Activated CD4-positive, alpha-beta T cell treated with anti-CD3 and anti-CD28 coated beads, Interleukin-2, amount 10 ng/mL, durations not matched to agents 24 days and 14 days (primary cell): ENCODE measurements around the gene SPSB1. TPM values are rescaled to one million over a fixed set of nuclear protein-coding genes. Genes with fewer than 3 reads are reported as not detected.

ENCODE experiments used
- DNase-seq: peaks from one replicate; pipeline ENCODE4 v3.0.0; 2022
- H3K27ac Mint-ChIP-seq: one replicate; pipeline ENCODE4 v1.8.0; 2022; ENCODE audit warnings: mild to moderate bottlenecking, mixed read lengths
- H3K27me3 Mint-ChIP-seq: one replicate; pipeline ENCODE4 v1.8.0; 2022; ENCODE audit warnings: mixed read lengths
- H3K36me3 Mint-ChIP-seq: one replicate; pipeline ENCODE4 v1.8.0; 2022; ENCODE audit warnings: low read depth, mild to moderate bottlenecking, mixed read lengths
- H3K4me1 Mint-ChIP-seq: one replicate; pipeline ENCODE4 v1.8.0; 2021; ENCODE audit warnings: mixed read lengths
- H3K4me3 Mint-ChIP-seq: one replicate; pipeline ENCODE4 v1.8.0; 2022; ENCODE audit warnings: mild to moderate bottlenecking, moderate library complexity, mixed read lengths
- H3K9me3 Mint-ChIP-seq: one replicate; pipeline ENCODE4 v1.8.0; 2021; ENCODE audit warnings: mixed read lengths
- intact Hi-C: fragments of 100-400 bp; cut with micrococcal nuclease; formaldehyde crosslinking; loops from one replicate; pipeline ENCODE4 v1.15.1; 2023
- total RNA-seq: library from RNA; stranded (reverse); gene quantifications from 2 replicates; pipeline ENCODE4 v1.2.3, GENCODE V29; 2022

Gene SPSB1
- total RNA-seq, 1 donor from 2014 or later, result 6.2 TPM

DNA sequence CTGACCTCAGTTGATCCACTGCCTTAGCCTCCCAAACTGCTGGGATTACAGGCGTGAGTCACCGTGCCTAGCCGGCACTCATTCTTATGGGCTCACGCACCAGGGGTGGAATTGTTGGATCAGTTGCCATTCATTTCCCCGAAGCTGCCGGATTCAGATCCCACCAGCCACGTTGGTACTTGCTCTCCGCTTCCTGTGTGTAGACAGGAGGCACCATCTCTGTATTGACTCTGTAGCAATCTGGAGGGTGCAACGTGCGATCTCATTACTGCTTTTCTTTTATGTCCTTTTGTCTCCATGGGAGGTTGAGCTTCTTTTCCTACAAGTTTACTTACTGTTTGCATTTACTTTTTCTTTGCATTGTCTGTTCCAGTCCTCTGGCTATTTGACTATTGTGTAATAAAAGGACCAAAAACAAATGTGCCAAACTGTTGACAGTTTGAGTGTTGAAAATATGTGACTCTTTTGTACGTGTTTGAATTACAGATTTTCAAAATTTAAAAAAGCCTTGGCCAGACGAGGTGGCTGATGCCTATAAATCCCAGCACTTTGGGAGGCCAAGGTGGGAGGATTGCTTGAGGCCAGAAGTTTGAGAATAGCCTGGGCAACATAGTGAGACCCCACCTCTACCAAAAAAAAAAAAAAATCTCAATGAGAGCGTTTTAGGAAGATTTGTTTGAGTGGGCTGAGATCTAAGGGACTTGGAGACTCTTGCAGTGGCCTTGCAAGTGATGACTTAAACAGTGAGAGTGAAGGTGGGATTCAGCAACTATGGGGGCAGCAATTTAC is 39.1 kb downstream of the SPSB1 start:
- Mint-ChIP-seq H3K27me3 (no peaks in the 10 kb centered on the region), H3K27ac (no peak overlapping the region)
- intact Hi-C loops, result no loop called here

DNA sequence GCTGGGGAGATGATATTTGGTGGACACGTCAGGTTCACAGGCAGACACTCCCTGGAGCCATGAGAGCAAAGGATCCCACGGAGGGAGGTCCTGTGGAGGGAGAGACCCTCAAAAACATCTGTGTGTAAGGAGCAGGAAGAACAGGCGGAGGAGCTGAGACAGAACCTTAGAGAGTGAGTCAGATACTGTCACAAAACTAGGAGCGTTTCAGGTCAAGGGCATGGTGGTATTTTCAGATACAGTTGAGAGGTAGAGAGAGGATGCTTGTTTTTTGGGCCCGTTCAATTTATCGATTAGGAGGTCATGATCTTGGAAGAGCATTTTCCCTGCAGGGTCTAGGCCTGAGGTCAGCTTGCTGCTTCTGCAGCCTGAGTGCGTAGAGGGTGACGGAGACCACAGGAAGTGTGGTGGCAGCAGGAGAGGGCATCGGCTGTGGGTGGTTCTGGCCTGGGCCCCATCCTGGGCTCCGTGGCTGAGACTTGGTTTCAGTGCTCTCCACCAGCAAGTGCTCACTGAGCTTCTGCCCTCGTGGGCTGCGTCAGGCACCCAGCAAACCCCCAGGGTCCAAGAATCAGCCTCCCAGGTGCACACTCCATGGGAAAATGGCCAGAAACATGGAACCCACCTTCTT is 39.9 kb downstream of the SPSB1 start:
- Mint-ChIP-seq H3K27me3 (no peaks in the 10 kb centered on the region), H3K4me1 (peaks cover 10% of the 10 kb centered on the region), H3K27ac (peak overlapping the region; percentile 15), H3K9me3 (no peaks in the 10 kb centered on the region), H3K4me3 (no peak overlapping the region), H3K36me3 (peaks cover 2% of the 10 kb centered on the region)
- DNase-seq, result no peak
- intact Hi-C loops, result no loop called here

More for the DNA sequence above, 39.1 kb downstream of the SPSB1 start:
- DNase-seq, result no peak
- Mint-ChIP-seq H3K4me3 (no peak overlapping the region), H3K9me3 (no peaks in the 10 kb centered on the region), H3K36me3 (peaks cover 2% of the 10 kb centered on the region), H3K4me1 (peaks cover 10% of the 10 kb centered on the region)

- H3K4me1 Mint-ChIP-seq, result no peaks in the 10 kb centered on the region
- peaks cover 6% of the 10 kb centered on the region for H3K36me3 Mint-ChIP-seq
- H3K27ac Mint-ChIP-seq, result no peak overlapping the region
- H3K4me3 Mint-ChIP-seq, result no peak overlapping the region
- DNase-seq, result no peak
- H3K9me3 Mint-ChIP-seq, result no peaks in the 10 kb centered on the region
- intact Hi-C loops, result no loop called here
- H3K27me3 Mint-ChIP-seq, result no peaks in the 10 kb centered on the region
Observed at GRCh38 chr1:9338397-9339246, 45.9 kb downstream of the SPSB1 start.

DNA sequence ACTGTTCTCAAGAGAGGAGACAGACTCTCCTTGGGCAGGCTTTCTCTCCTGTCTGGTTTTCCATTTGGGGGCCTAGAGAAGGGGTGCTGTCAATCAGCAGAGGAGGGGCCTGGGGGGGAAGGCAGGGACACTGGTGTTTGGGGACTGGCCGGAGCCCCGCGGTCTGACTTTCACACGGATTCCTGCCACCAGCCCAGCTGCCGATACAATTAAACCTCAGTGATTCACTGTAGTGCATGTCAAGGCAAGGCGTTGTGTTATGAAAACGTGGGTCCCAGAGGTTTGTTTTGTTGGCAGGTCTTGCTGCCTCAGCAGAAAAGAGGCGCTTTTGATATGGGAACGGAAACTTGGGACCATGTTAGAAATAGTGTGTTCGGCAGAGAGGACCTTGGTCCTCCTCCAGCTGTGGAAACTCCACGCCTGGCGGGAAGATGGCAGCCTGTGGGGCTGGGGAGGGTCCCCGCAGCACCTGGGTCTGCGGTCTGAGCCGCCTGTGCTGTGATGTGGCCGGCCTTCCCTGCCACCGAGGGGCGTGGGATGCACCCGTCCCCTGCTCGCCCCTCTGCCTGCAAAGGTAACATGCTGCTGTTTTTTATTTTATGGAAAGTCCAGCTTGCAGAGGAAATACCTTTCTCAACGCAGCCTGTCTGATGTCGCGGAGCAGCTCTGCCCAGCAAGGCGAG is 47.6 kb downstream of the SPSB1 start:
- Mint-ChIP-seq H3K36me3 (peaks cover 6% of the 10 kb centered on the region), H3K4me3 (no peak overlapping the region), H3K4me1 (no peaks in the 10 kb centered on the region), H3K27me3 (no peaks in the 10 kb centered on the region), H3K27ac (no peak overlapping the region), H3K9me3 (no peaks in the 10 kb centered on the region)
- intact Hi-C loops, result no loop called here
- DNase-seq, result no peak

- H3K27ac Mint-ChIP-seq, result no peak overlapping the region
- H3K27me3 Mint-ChIP-seq, result no peaks in the 10 kb centered on the region
- intact Hi-C loops, result no loop called here
- no peak for DNase-seq
- H3K9me3 Mint-ChIP-seq, result no peaks in the 10 kb centered on the region
- no peak overlapping the region for H3K4me3 Mint-ChIP-seq
- peaks cover 5% of the 10 kb centered on the region for H3K36me3 Mint-ChIP-seq
- H3K4me1 Mint-ChIP-seq, result no peaks in the 10 kb centered on the region
Observed at GRCh38 chr1:9340864-9341263, 48.2 kb downstream of the SPSB1 start.

- no peak overlapping the region for H3K27ac Mint-ChIP-seq
- peaks cover 3% of the 10 kb centered on the region for H3K36me3 Mint-ChIP-seq
- DNase-seq, result no peak
- no peaks in the 10 kb centered on the region for H3K9me3 Mint-ChIP-seq
- no peak overlapping the region for H3K4me3 Mint-ChIP-seq
- H3K4me1 Mint-ChIP-seq, result no peaks in the 10 kb centered on the region
- intact Hi-C loops, result no loop called here
- H3K27me3 Mint-ChIP-seq, result no peaks in the 10 kb centered on the region
Observed at GRCh38 chr1:9341301-9341845, 48.7 kb downstream of the SPSB1 start.

- no peaks in the 10 kb centered on the region for H3K4me1 Mint-ChIP-seq
- no peak overlapping the region for H3K27ac Mint-ChIP-seq
- intact Hi-C loops, result no loop called here
- no peaks in the 10 kb centered on the region for H3K27me3 Mint-ChIP-seq
- H3K9me3 Mint-ChIP-seq, result no peaks in the 10 kb centered on the region
- DNase-seq, result no peak
- no peak overlapping the region for H3K4me3 Mint-ChIP-seq
- H3K36me3 Mint-ChIP-seq, result peaks cover 3% of the 10 kb centered on the region
Observed at GRCh38 chr1:9343269-9343668, 50.6 kb downstream of the SPSB1 start.

DNA sequence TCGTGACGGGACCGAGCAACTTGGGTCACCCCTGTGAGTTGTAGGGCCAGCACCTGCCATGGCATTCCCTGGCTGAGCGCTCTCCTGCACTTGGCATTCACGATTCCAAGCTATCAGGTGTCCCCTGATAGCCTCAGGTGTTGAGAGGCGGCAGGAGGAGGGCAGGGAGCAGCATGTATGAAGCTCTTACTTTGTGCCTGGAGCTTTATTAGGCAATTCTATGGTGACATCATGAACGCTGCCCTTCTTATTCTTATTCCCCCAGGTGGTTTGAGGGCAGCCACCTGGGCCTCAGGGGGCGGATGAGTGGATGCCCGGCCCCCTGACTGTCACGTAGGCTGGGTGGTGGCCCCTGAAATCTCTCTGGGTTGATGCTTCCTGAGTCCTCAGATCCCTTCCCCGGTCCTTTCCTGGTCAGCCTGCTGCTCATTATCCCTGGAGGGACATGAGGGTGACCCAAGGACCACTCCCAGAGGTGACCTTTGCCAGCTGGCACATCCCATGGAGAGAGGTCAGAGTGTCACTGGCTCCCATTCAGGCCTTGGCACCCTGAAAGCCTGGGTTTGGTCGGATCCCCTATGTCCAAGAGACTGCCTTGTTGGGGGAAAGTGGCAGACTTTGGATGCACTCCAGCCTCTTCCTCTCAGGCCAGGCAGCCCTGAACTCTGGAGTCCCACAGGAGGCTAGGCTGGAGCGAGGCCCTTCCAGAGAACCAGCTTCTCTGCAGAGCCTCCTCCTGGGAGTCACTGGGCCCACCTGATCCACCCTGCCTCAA is 51.9 kb downstream of the SPSB1 start:
- intact Hi-C loops, result no loop called here
- H3K4me1 Mint-ChIP-seq, result no peaks in the 10 kb centered on the region
- H3K36me3 Mint-ChIP-seq, result peaks cover 5% of the 10 kb centered on the region
- H3K4me3 Mint-ChIP-seq, result no peak overlapping the region
- no peaks in the 10 kb centered on the region for H3K9me3 Mint-ChIP-seq
- no peak overlapping the region for H3K27ac Mint-ChIP-seq
- no peak for DNase-seq
- no peaks in the 10 kb centered on the region for H3K27me3 Mint-ChIP-seq

GRCh38 chr1:9345471-9345870 is 52.8 kb downstream of the SPSB1 start:
- no peaks in the 10 kb centered on the region for H3K27me3 Mint-ChIP-seq
- H3K27ac Mint-ChIP-seq, result no peak overlapping the region
- H3K36me3 Mint-ChIP-seq, result peaks cover 5% of the 10 kb centered on the region
- no peak overlapping the region for H3K4me3 Mint-ChIP-seq
- H3K9me3 Mint-ChIP-seq, result no peaks in the 10 kb centered on the region
- intact Hi-C loops, result no loop called here
- no peaks in the 10 kb centered on the region for H3K4me1 Mint-ChIP-seq
- DNase-seq, result no peak

DNA sequence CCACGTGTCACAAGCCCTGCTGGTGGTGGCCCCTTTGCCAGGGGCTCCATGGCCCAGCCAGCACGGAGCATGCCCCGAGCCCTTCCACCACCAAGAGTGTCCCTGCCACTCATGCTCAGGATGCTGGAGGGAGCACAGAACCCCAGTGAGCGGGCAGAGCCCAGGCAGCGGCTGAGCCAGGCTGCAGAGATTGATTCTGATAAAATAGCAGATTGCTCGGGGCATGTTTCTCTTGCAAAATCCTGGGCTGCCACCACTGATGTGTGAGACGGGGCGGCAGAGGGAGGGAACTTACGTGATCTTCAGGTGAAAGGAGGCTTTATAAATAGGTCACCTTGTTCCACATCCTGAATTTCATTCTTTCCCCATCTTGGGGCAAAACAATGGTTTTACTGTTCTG is 53.2 kb downstream of the SPSB1 start:
- H3K4me1 Mint-ChIP-seq, result no peaks in the 10 kb centered on the region

DNA sequence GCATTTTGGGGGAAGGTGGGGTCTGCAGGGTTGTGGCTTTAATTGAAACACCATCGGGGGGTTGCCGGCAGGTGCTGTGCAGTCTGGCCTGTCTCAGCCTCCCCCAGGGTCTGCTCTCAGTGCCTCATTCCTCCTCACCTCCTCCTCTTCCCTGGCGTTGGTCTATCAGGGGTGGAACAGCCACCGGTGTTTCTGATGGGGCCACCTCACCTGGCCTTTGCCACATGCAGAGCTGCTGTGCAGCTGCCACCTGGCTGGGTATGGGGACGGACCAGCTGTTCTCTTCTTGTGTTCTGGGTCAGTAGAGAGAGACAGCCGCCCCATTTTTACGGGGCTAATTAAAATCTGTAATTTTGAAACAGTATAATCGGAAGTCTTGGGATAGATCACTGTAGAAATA is 53.9 kb downstream of the SPSB1 start:
- intact Hi-C loops, result no loop called here
- no peak overlapping the region for H3K4me3 Mint-ChIP-seq
- no peak overlapping the region for H3K27ac Mint-ChIP-seq
- peaks cover 5% of the 10 kb centered on the region for H3K36me3 Mint-ChIP-seq
- no peaks in the 10 kb centered on the region for H3K27me3 Mint-ChIP-seq
- H3K9me3 Mint-ChIP-seq, result no peaks in the 10 kb centered on the region
- H3K4me1 Mint-ChIP-seq, result peaks cover 3% of the 10 kb centered on the region
- DNase-seq, result no peak

More for the DNA sequence above, 53.2 kb downstream of the SPSB1 start:
- Mint-ChIP-seq H3K4me3 (no peak overlapping the region), H3K27ac (no peak overlapping the region), H3K36me3 (peaks cover 5% of the 10 kb centered on the region), H3K9me3 (no peaks in the 10 kb centered on the region), H3K27me3 (no peaks in the 10 kb centered on the region)
- DNase-seq, result no peak
- intact Hi-C loops, result no loop called here

GRCh38 chr1:9347095-9347850 is 54.6 kb downstream of the SPSB1 start:
- Mint-ChIP-seq H3K4me1 (peaks cover 3% of the 10 kb centered on the region), H3K4me3 (no peak overlapping the region)
- DNase-seq, result no peak

More at GRCh38 chr1:9347095-9347850, 54.6 kb downstream of the SPSB1 start:
- H3K27ac Mint-ChIP-seq, result no peak overlapping the region
- no peaks in the 10 kb centered on the region for H3K27me3 Mint-ChIP-seq
- intact Hi-C loops, result no loop called here
- no peaks in the 10 kb centered on the region for H3K9me3 Mint-ChIP-seq
- H3K36me3 Mint-ChIP-seq, result peaks cover 5% of the 10 kb centered on the region
